CD14-positive monocyte (primary cell): Measurements from ENCODE around the gene USP3. TPM values are rescaled to one million over a fixed set of nuclear protein-coding genes. Genes with fewer than 3 reads are reported as not detected.

Source experiments
- DNase-seq, 3 donors: peaks; one replicate each; pipeline ENCODE4 v3.0.0-alpha.2; 2011 to 2022
- H2AFZ ChIP-seq: 2 replicates; pipeline ENCODE4 v1.6.0; 2012; ENCODE audit warnings: mild to moderate bottlenecking, low read depth, low read length, inconsistent platforms; ENCODE audit not compliant: insufficient read depth, poor library complexity, severe bottlenecking
- H3K27ac ChIP-seq, 2 donors: 1 replicate in 1 of 2; 2 replicates in 1 of 2; pipeline ENCODE4 v1.5.1; 2012 to 2013; ENCODE audit warnings: low read length in 2 of 2, control low read depth in 1 of 2, inconsistent platforms in 1 of 2, low read depth in 1 of 2, mild to moderate bottlenecking in 1 of 2
- H3K27me3 ChIP-seq, 2 donors: one replicate each; pipeline versions ENCODE4 v1.6.0 to v1.6.1; 2011 to 2013; ENCODE audit warnings: low read length in 2 of 2; ENCODE audit not compliant: control insufficient read depth in 2 of 2, insufficient read depth in 2 of 2
- H3K36me3 ChIP-seq, 2 donors: replicated peaks in 1 of 2; 1 replicate in 1 of 2; 2 replicates in 1 of 2; pipeline versions ENCODE4 v1.5.1 to v1.6.1; 2012 to 2013; ENCODE audit warnings: low read length in 2 of 2, control low read depth in 1 of 2, inconsistent platforms in 1 of 2, mild to moderate bottlenecking in 1 of 2; ENCODE audit not compliant: insufficient read depth in 2 of 2, control insufficient read depth in 1 of 2
- H3K4me1 ChIP-seq, 2 donors: 1 replicate in 1 of 2; 2 replicates in 1 of 2; pipeline versions ENCODE4 v1.5.1 to v1.6.1; 2012 to 2013; ENCODE audit warnings: low read length in 2 of 2, control low read depth in 1 of 2, inconsistent platforms in 1 of 2, mild to moderate bottlenecking in 1 of 2, moderate library complexity in 1 of 2; ENCODE audit not compliant: insufficient read depth in 2 of 2, control insufficient read depth in 1 of 2
- H3K4me2 ChIP-seq: replicated peaks from 2 replicates; pipeline ENCODE3; 2012; ENCODE audit warnings: low read length, moderate library complexity, mild to moderate bottlenecking; ENCODE audit not compliant: poor library complexity, severe bottlenecking; ENCODE audit errors: extremely low read depth
- H3K4me3 ChIP-seq, 3 experiments: fragments of 200-600 bp in 1 of 3; sonication (generic) in 1 of 3; replicated peaks in 1 of 3; 1 replicate in 2 of 3; 2 replicates in 1 of 3; pipeline ENCODE4 v1.5.1; 2011 to 2013; ENCODE audit warnings: low read length in 3 of 3, mild to moderate bottlenecking in 3 of 3, control low read depth in 2 of 3, low read depth in 2 of 3, inconsistent platforms in 1 of 3, moderate library complexity in 1 of 3
- H3K79me2 ChIP-seq: 2 replicates; pipeline ENCODE4 v1.6.0; 2012; ENCODE audit warnings: mild to moderate bottlenecking, control low read depth, inconsistent platforms, low read length, moderate library complexity; ENCODE audit not compliant: insufficient read depth
- H3K9ac ChIP-seq: 2 replicates; pipeline ENCODE4 v1.6.0; 2017; ENCODE audit warnings: low read length, mild to moderate bottlenecking; ENCODE audit not compliant: insufficient read depth, poor library complexity, severe bottlenecking
- H3K9me3 ChIP-seq, 2 donors: replicated peaks in 1 of 2; 1 replicate in 1 of 2; 2 replicates in 1 of 2; pipeline versions ENCODE4 v1.5.1 to v1.6.1; 2012 to 2013; ENCODE audit warnings: low read length in 2 of 2, control low read depth in 1 of 2; ENCODE audit not compliant: control insufficient read depth in 1 of 2, insufficient read depth in 1 of 2
- H4K20me1 ChIP-seq: 2 replicates; pipeline ENCODE4 v1.6.0; 2012; ENCODE audit warnings: mild to moderate bottlenecking, low read length, control low read depth, moderate library complexity; ENCODE audit not compliant: insufficient read depth
- H3K27ac Mint-ChIP-seq, 7 donors: one replicate each; pipeline ENCODE4 v1.8.0; 2020; ENCODE audit warnings: mild to moderate bottlenecking in 7 of 7, mixed read lengths in 7 of 7, moderate library complexity in 6 of 7, inconsistent platforms in 2 of 7
- H3K27me3 Mint-ChIP-seq, 3 donors: one replicate each; pipeline ENCODE4 v1.8.0; 2021 to 2022; ENCODE audit warnings: low read depth in 3 of 3, mild to moderate bottlenecking in 3 of 3, mixed read lengths in 3 of 3, moderate library complexity in 3 of 3, inconsistent platforms in 1 of 3
- H3K36me3 Mint-ChIP-seq, 2 donors: one replicate each; pipeline ENCODE4 v1.8.0; 2020; ENCODE audit warnings: mixed read lengths in 2 of 2, inconsistent platforms in 1 of 2, mild to moderate bottlenecking in 1 of 2
- H3K4me1 Mint-ChIP-seq: one replicate; pipeline ENCODE4 v1.8.0; 2020; ENCODE audit warnings: mild to moderate bottlenecking, mixed read lengths
- H3K4me3 Mint-ChIP-seq, 2 donors: one replicate each; pipeline ENCODE4 v1.8.0; 2020; ENCODE audit warnings: mild to moderate bottlenecking in 2 of 2, mixed read lengths in 2 of 2, moderate library complexity in 1 of 2
- H3K9me3 Mint-ChIP-seq, 7 donors: one replicate each; pipeline ENCODE4 v1.8.0; 2020 to 2022; ENCODE audit warnings: mixed read lengths in 7 of 7, mild to moderate bottlenecking in 6 of 7, moderate library complexity in 6 of 7, inconsistent platforms in 2 of 7
- WGBS: methylation state at CpG from one replicate; pipeline ENCODE4 v1.1.5; 2013; ENCODE audit warnings: missing lambda C conversion rate; ENCODE audit not compliant: insufficient coverage; 5-methylcytosine and 5-hydroxymethylcytosine counted together
- intact Hi-C, 2 donors: fragments of 100-400 bp; cut with micrococcal nuclease; formaldehyde crosslinking; loops; one replicate each; pipeline versions ENCODE4 v1.15.0 to v1.15.1; 2023
- polyA plus RNA-seq, 3 donors: library from polyadenylated mRNA; depleted of rRNA in 1 of 3; unstranded in 2 of 3; stranded (reverse) in 1 of 3; fragments of 300-500 nt in 2 of 3; fragments of >200 nt in 1 of 3; fragmentation: Illumina TruSeq in 2 of 3; gene quantifications; 1 replicate in 2 of 3; 2 replicates in 1 of 3; pipeline ENCODE4 v1.2.3, GENCODE V29; 2012 to 2021
- TF ChIP-seq, protein P1 (sequence below): fragments of 200-600 bp; IDR thresholded peaks from one replicate; pipeline ENCODE4 v1.8.0; 2022; ENCODE audit warnings: antibody characterized with exemption, mild to moderate bottlenecking

Gene USP3
- polyA plus RNA-seq, 3 donors = 91.4 to 167 (median 122) TPM

DNA sequence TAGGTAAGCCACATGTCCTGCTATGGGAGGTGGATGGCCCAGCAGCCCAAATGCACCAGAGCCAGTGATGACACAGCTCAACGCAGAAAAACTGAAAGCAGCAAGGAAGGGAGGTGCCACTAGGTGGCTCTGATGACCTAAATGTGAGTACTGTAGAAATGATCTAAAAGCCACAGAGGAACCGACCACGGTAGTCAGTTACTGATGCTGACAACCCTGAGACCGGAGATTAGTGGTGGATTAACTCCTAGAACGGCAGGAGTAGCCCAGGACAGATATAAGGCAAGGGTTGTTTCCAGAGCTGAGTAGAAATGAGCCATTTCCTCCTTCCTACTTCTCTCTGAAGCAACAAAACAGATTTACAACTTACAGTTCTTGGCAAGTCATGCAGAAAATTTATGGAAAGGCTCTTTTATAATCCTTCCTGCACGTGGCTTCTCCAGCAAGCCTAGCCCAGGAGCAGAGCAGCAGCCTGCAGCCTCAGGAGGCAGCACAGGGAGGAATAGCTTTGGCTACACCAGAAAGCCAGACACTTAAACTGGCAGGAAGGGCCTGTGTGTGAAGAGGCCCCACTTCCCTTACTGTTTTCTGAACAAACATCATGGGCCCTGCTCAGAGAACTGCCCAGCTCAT, 105.9 kb downstream of the USP3 start:
- Mint-ChIP-seq H3K4me1 (peaks cover 23% of the 10 kb centered on the region), H3K36me3 (peaks cover 64 to 78% of the 10 kb centered on the region in 2 donors), H3K4me3 (no peak overlapping the region), H3K27me3 (peaks cover 0 to 2% (median 0%) of the 10 kb centered on the region in 3 donors), H3K27ac (peak overlapping the region; percentile 44 to 87 (median 78)), H3K9me3 (no peaks in the 10 kb centered on the region)
- TF ChIP-seq, protein P1, sequence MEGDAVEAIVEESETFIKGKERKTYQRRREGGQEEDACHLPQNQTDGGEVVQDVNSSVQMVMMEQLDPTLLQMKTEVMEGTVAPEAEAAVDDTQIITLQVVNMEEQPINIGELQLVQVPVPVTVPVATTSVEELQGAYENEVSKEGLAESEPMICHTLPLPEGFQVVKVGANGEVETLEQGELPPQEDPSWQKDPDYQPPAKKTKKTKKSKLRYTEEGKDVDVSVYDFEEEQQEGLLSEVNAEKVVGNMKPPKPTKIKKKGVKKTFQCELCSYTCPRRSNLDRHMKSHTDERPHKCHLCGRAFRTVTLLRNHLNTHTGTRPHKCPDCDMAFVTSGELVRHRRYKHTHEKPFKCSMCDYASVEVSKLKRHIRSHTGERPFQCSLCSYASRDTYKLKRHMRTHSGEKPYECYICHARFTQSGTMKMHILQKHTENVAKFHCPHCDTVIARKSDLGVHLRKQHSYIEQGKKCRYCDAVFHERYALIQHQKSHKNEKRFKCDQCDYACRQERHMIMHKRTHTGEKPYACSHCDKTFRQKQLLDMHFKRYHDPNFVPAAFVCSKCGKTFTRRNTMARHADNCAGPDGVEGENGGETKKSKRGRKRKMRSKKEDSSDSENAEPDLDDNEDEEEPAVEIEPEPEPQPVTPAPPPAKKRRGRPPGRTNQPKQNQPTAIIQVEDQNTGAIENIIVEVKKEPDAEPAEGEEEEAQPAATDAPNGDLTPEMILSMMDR = peak; percentile 78
- Histone ChIP-seq H3K9ac (no peak overlapping the region), H3K27ac (peak overlapping the region; percentile 39 to 72), H3K4me2 (no peak overlapping the region), H2AFZ (no peak overlapping the region), H4K20me1 (peaks cover 26% of the 10 kb centered on the region), H3K36me3 (peaks cover 60 to 75% of the 10 kb centered on the region in 2 donors), H3K4me3 (no peak overlapping the region), H3K9me3 (no peaks in the 10 kb centered on the region), H3K4me1 (peaks cover 16 to 22% of the 10 kb centered on the region in 2 donors), H3K79me2 (no peaks in the 10 kb centered on the region), H3K27me3 (no peaks in the 10 kb centered on the region)
- peak; percentile 42 to 49 (median 48) for DNase-seq
- intact Hi-C loops = no loop called here
- 6% methylated on average over 2 of the region's 6 CpGs for WGBS

DNA sequence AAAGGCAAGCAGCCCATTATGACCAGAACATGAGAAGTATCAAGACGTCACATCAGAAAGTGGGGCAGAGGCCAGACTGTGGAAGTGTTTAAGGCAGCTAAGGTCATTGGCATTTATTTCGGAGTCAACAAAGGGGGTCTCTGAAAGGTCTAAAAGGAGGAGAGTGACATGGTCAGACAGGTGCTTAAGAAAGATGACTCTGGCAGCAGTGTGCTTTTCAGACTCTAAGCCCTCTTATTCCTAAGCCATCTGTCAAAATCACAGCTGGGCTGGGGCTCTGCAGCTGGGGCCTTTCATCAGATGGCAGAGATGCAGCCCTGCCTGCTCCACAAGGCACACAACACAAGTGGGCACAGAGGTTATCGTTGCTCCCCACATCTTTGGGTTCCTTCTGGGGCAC, 106.8 kb downstream of the USP3 start:
- H3K4me1 ChIP-seq = peaks cover 8 to 14% of the 10 kb centered on the region in 2 donors
- Mint-ChIP-seq H3K27me3 (peaks cover 0 to 2% (median 0%) of the 10 kb centered on the region in 3 donors), H3K36me3 (peaks cover 70 to 87% of the 10 kb centered on the region in 2 donors), H3K4me3 (no peak overlapping the region), H3K9me3 (no peaks in the 10 kb centered on the region), H3K27ac (peak overlapping the region in 4 of 7 donors; percentile 29 to 86 (median 54)), H3K4me1 (peaks cover 16% of the 10 kb centered on the region)
- no peaks in the 10 kb centered on the region for H3K79me2 ChIP-seq
- H2AFZ ChIP-seq = no peak overlapping the region
- no peak overlapping the region for H3K4me3 ChIP-seq
- H3K27me3 ChIP-seq = no peaks in the 10 kb centered on the region
- H4K20me1 ChIP-seq = peaks cover 21% of the 10 kb centered on the region
- H3K9ac ChIP-seq = no peak overlapping the region
- TF ChIP-seq, protein P1 = no peak
- peaks cover 68 to 83% of the 10 kb centered on the region in 2 donors for H3K36me3 ChIP-seq
- H3K4me2 ChIP-seq = no peak overlapping the region
- no peaks in the 10 kb centered on the region for H3K9me3 ChIP-seq
- WGBS = 94% methylated on average over 2 of the region's 3 CpGs
- DNase-seq = no peak
- H3K27ac ChIP-seq = peak overlapping the region in 1 of 2 donors; percentile 72
- intact Hi-C loops = no loop called here
